OCI-LY7 (cell line): ENCODE measurements around the gene MAMDC2.

Experiments
- EZH2phosphoT487 ChIP-seq: fragments of 200-600 bp; sonication (generic); IDR thresholded peaks from 2 replicates; pipeline ENCODE4 v1.6.1; 2018; ENCODE audit warnings: low read depth, borderline replicate concordance, mild to moderate bottlenecking, mixed run types, antibody characterized with exemption, low read length, moderate library complexity, mixed read lengths
- TF ChIP-seq, protein P1 (sequence below): fragments of 200-600 bp; sonication (generic); conservative IDR thresholded peaks from 2 replicates; pipeline ENCODE4 v1.5.1; 2014; ENCODE audit warnings: mild to moderate bottlenecking, antibody characterized with exemption, low read length, moderate library complexity, mixed read lengths

DNA sequence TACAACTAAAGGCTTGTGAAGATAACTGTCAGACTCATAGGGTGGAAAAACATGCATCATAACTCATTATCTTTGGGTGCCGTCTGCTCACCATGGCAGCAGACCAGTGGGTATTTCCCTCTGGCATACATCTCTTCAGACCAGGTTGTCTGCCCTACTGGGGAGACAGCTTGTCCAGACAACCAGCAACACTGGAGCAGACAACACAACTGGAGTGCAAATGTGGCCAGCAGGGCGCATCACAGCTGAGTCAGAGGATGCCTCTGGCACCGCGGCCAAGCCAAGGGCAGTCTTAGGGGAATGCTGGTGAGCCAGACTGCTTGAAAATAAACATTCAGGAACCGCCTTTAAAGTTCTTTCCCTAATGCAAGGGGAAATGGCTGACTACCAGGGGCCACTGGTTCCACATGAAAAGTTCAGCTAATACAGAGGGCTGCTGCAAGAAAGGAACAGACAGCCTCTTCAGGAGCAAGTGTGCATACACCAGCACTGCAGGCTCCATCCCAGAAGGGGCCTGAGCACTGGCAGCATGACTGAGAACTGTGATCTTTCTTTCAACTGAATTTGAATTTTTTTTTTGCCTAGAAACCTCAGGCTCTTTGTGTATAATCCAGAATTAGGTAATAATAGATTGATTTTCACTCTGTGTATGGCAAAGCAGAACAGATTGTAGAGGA lies 77.3 kb downstream of the MAMDC2 start:
- TF ChIP-seq, protein P1, sequence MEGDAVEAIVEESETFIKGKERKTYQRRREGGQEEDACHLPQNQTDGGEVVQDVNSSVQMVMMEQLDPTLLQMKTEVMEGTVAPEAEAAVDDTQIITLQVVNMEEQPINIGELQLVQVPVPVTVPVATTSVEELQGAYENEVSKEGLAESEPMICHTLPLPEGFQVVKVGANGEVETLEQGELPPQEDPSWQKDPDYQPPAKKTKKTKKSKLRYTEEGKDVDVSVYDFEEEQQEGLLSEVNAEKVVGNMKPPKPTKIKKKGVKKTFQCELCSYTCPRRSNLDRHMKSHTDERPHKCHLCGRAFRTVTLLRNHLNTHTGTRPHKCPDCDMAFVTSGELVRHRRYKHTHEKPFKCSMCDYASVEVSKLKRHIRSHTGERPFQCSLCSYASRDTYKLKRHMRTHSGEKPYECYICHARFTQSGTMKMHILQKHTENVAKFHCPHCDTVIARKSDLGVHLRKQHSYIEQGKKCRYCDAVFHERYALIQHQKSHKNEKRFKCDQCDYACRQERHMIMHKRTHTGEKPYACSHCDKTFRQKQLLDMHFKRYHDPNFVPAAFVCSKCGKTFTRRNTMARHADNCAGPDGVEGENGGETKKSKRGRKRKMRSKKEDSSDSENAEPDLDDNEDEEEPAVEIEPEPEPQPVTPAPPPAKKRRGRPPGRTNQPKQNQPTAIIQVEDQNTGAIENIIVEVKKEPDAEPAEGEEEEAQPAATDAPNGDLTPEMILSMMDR: no peak
- TF ChIP-seq EZH2phosphoT487: no peak
